Bronchial epithelial cell (primary cell): Measurements from ENCODE around the gene CXXC4. TPM values are rescaled to one million over a fixed set of nuclear protein-coding genes. Genes with fewer than 3 reads are reported as not detected.

Experiments
- DNase-seq: peaks from one replicate; pipeline ENCODE4 v3.0.0-alpha.2; 2010; ENCODE audit warnings: low read depth
- FAIRE-seq: peaks from 2 replicates; lab custom pipeline; 2011; peaks lifted over from hg19 to GRCh38; lab: Jason Lieb, UNC
- H3K27me3 ChIP-seq: 2 replicates; pipeline ENCODE4 v1.5.1; 2011; ENCODE audit warnings: low read length; ENCODE audit not compliant: control insufficient read depth, insufficient read depth
- H3K36me3 ChIP-seq: 2 replicates; pipeline ENCODE4 v1.5.1; 2011; ENCODE audit warnings: low read length; ENCODE audit not compliant: control insufficient read depth, insufficient read depth
- H3K4me3 ChIP-seq: 2 replicates; pipeline ENCODE4 v1.5.1; 2011; ENCODE audit warnings: mild to moderate bottlenecking, low read depth, low read length, control low read depth
- total RNA-seq: library from RNA; depleted of rRNA; stranded (reverse); fragments of >200 nt; gene quantifications from 2 replicates; pipeline ENCODE4 v1.2.1, GENCODE V29; 2014
- TF ChIP-seq, protein P1 (sequence below): IDR thresholded peaks from 2 replicates; pipeline ENCODE4 v1.5.1; 2011; ENCODE audit warnings: mild to moderate bottlenecking, moderate library complexity, low read length, control low read depth, inconsistent platforms; ENCODE audit not compliant: insufficient read depth, severe bottlenecking

CXXC4 gene
- total RNA-seq, 1 donor from 2014 or later, result under 0.01 TPM

- DNase-seq (no peak), FAIRE-seq (no peak)
- no peak overlapping the region for H3K4me3 ChIP-seq
- H3K27me3 ChIP-seq, result no peaks in the 10 kb centered on the region
- TF ChIP-seq, protein P1, sequence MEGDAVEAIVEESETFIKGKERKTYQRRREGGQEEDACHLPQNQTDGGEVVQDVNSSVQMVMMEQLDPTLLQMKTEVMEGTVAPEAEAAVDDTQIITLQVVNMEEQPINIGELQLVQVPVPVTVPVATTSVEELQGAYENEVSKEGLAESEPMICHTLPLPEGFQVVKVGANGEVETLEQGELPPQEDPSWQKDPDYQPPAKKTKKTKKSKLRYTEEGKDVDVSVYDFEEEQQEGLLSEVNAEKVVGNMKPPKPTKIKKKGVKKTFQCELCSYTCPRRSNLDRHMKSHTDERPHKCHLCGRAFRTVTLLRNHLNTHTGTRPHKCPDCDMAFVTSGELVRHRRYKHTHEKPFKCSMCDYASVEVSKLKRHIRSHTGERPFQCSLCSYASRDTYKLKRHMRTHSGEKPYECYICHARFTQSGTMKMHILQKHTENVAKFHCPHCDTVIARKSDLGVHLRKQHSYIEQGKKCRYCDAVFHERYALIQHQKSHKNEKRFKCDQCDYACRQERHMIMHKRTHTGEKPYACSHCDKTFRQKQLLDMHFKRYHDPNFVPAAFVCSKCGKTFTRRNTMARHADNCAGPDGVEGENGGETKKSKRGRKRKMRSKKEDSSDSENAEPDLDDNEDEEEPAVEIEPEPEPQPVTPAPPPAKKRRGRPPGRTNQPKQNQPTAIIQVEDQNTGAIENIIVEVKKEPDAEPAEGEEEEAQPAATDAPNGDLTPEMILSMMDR, result no peak
- no peaks in the 10 kb centered on the region for H3K36me3 ChIP-seq
Measured at GRCh38 chr4:104488151-104488550, 6.5 kb downstream of the CXXC4 start.

DNA sequence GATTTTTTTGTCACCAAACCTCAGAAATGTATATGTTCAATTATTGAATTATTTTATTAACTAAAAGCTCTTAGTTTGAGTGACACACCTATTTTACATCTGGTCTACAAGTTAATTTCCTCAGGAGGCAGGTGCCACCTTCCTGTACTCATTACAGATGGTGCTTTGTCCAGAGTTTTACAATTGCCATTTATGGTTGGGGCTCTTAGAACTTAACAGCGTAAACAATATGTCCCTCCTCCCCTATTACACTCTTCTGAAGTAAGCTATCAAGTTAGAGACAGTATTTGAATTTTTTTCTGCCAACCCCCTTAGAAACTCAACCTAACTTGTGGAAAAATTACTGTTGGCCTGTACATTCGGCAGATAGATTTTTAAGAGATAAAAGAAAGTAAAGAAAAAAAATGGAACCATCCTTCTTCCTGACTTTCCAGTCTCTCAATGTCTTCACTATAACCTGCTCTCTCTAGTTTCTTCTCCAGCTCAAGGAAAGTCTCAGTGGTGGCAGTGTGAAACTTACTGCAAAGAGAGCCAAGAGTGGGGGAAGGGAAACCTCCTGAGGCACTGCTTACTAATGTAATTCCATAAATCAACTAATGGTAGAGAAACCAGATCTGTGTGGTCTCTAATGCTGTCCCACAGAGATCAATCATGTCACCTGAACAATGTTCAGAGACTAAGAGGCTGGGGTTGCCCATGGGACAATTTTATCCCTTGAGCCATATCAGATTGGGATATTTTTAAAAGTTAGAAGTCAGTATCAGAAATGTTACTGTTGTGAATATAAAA, 7.8 kb downstream of the CXXC4 start:
- DNase-seq (no peak), FAIRE-seq (no peak)
- H3K27me3 ChIP-seq, result no peaks in the 10 kb centered on the region
- H3K4me3 ChIP-seq, result no peak overlapping the region
- no peaks in the 10 kb centered on the region for H3K36me3 ChIP-seq
- TF ChIP-seq, protein P1, result no peak

DNA sequence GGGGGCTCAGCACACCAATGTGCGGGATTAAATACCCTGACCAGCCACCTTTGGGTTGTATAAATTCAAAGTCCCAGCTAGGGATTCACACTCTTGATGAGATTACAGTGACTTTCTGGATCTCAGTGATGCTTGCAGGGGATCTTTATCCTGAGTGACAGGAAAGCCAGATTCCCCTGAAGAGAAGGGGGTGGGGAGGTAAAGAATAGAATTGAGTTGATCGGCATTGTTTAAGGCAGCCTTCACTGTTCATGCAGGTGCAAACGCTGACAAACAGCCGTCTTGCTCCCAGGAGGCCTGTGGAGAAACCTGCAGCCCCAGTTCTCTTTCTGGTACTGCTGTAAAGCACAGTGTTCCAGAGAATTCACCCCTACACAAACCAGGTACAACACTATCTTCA, 19.0 kb downstream of the CXXC4 start:
- FAIRE-seq, result no peak
- TF ChIP-seq, protein P1, result no peak

GRCh38 chr4:104472766-104473165, 21.9 kb downstream of the CXXC4 start:
- FAIRE-seq (no peak), DNase-seq (no peak)
- Histone ChIP-seq H3K27me3 (no peaks in the 10 kb centered on the region), H3K4me3 (no peak overlapping the region), H3K36me3 (no peaks in the 10 kb centered on the region)
- TF ChIP-seq, protein P1, result no peak

More for the DNA sequence above, 19.0 kb downstream of the CXXC4 start:
- DNase-seq, result no peak
- Histone ChIP-seq H3K36me3 (no peaks in the 10 kb centered on the region), H3K4me3 (no peak overlapping the region), H3K27me3 (no peaks in the 10 kb centered on the region)

DNA sequence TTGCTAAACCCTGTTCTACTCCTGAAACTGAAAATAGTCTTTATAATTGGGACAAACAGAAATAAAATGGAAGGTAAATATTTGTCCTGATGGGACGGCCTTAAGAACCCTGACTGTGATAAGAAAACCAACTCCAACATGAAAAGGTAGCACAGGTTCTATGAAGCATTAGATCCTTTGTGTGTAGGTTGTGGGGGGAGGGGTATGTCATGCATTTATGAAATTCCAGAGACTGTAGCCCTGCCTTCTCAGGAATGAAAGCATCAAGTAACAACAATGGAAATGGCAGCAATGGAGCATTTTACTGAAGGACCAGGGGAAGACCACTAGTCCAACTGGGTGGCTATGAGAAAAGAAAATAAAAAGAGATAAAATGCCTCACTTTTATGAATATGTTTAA, 23.9 kb downstream of the CXXC4 start:
- no peak for FAIRE-seq
- H3K36me3 ChIP-seq, result no peaks in the 10 kb centered on the region
- no peak for DNase-seq
- H3K4me3 ChIP-seq, result no peak overlapping the region
- H3K27me3 ChIP-seq, result no peaks in the 10 kb centered on the region
- TF ChIP-seq, protein P1, result no peak
